A673 (cell line): ENCODE measurements around the gene CST9. TPM values are rescaled to one million over a fixed set of nuclear protein-coding genes. Genes with fewer than 3 reads are reported as not detected.

Source experiments
- BruUV-seq: library from RNA; stranded (reverse); fragments of 400-500 nt; replicated peaks from 2 replicates; lab custom pipeline; 2021; lab: Mats Ljungman, UMichigan
- CTCF ChIA-PET: fragments of 300-600 bp; sonication (Branson Sonifier 250); formaldehyde crosslinking; loops from one replicate; lab custom pipeline; 2022; ENCODE audit warnings: antibody characterized with exemption; lab: Charles Lee
- POLR2A ChIA-PET: fragments of 300-600 bp; sonication (Branson Sonifier 250); formaldehyde crosslinking; loops from one replicate; lab custom pipeline; 2022; ENCODE audit warnings: antibody characterized with exemption; ENCODE audit not compliant: low non-redundant PET; lab: Charles Lee
- DNase-seq: peaks from one replicate; pipeline ENCODE4 v3.0.0-alpha.2; 2015; ENCODE audit warnings: low spot score
- H3K27ac ChIP-seq: fragments of 200-600 bp; sonication (generic); 2 replicates; pipeline ENCODE4 v1.5.1; 2016; ENCODE audit warnings: mixed run types, low read depth, mild to moderate bottlenecking, mixed read lengths, antibody characterized with exemption, low read length; ENCODE audit not compliant: poor library complexity, severe bottlenecking
- H3K27me3 ChIP-seq: fragments of 200-600 bp; sonication (generic); replicated peaks from 2 replicates; pipeline ENCODE4 v1.6.1; 2017; ENCODE audit warnings: mixed run types, low read depth, mild to moderate bottlenecking, mixed read lengths, antibody characterized with exemption, low read length; ENCODE audit not compliant: insufficient read depth, poor library complexity
- H3K36me3 ChIP-seq: fragments of 200-600 bp; sonication (generic); 2 replicates; pipeline ENCODE4 v1.6.1; 2016; ENCODE audit warnings: mixed run types, mild to moderate bottlenecking, mixed read lengths, antibody characterized with exemption, low read length; ENCODE audit not compliant: insufficient read depth, poor library complexity, severe bottlenecking
- H3K4me1 ChIP-seq: fragments of 200-600 bp; sonication (generic); 2 replicates; pipeline ENCODE4 v1.6.1; 2017; ENCODE audit warnings: mixed run types, mild to moderate bottlenecking, mixed read lengths, antibody characterized with exemption, low read length; ENCODE audit not compliant: insufficient read depth, poor library complexity, severe bottlenecking
- H3K4me3 ChIP-seq: fragments of 200-600 bp; sonication (generic); 2 replicates; pipeline ENCODE4 v1.5.1; 2016; ENCODE audit warnings: low read depth, mixed run types, mild to moderate bottlenecking, mixed read lengths, low read length; ENCODE audit not compliant: poor library complexity, severe bottlenecking
- H3K9me3 ChIP-seq: fragments of 200-600 bp; sonication (generic); 2 replicates; pipeline ENCODE4 v1.6.1; 2016; ENCODE audit warnings: mixed run types, low read depth, mild to moderate bottlenecking, mixed read lengths, antibody characterized with exemption, low read length; ENCODE audit not compliant: poor library complexity, severe bottlenecking
- CTCF ChIP-seq: fragments of 300-800, 200-600 bp; sonication (generic); conservative IDR thresholded peaks from 2 replicates; pipeline ENCODE4 v1.5.1; 2017; ENCODE audit warnings: low read depth, mild to moderate bottlenecking, antibody characterized with exemption, low read length, moderate library complexity, mixed read lengths
- EZH2 ChIP-seq: fragments of 200-600 bp; sonication (generic); IDR thresholded peaks from 2 replicates; pipeline ENCODE4 v1.6.1; 2017; ENCODE audit warnings: borderline replicate concordance, low read depth, mild to moderate bottlenecking, mixed read lengths, antibody characterized with exemption, low read length; ENCODE audit not compliant: poor library complexity, severe bottlenecking
- intact Hi-C: fragments of 100-400 bp; cut with micrococcal nuclease; formaldehyde crosslinking; loops from one replicate; pipeline ENCODE4 v1.10.0; 2022; ENCODE audit not compliant: unreplicated experiment
- total RNA-seq: library from RNA; stranded (reverse); gene quantifications from 2 replicates; pipeline ENCODE4 v1.2.3, GENCODE V29; 2021

The CST9 gene
- total RNA-seq, 1 experiment from 2014 or later, result not detected

- Histone ChIP-seq H3K27ac (no peak overlapping the region), H3K4me3 (no peak overlapping the region), H3K9me3 (no peaks in the 10 kb centered on the region), H3K36me3 (no peaks in the 10 kb centered on the region), H3K27me3 (no peaks in the 10 kb centered on the region), H3K4me1 (no peaks in the 10 kb centered on the region)
- POLR2A ChIA-PET, result no interaction called here
- DNase-seq, result no peak
- TF ChIP-seq CTCF, result no peak
- TF ChIP-seq EZH2, result no peak
- CTCF ChIA-PET, result no interaction called here
- intact Hi-C loops, result no loop called here
- BruUV-seq, result no TSS peak
Observed at GRCh38 chr20:23631226-23631822, 25.6 kb upstream of the CST9 start.

GRCh38 chr20:23630392-23630849, 24.7 kb upstream of the CST9 start:
- no peak overlapping the region for H3K4me3 ChIP-seq
- H3K27me3 ChIP-seq, result no peaks in the 10 kb centered on the region
- H3K4me1 ChIP-seq, result no peaks in the 10 kb centered on the region
- H3K9me3 ChIP-seq, result no peaks in the 10 kb centered on the region
- no TSS peak for BruUV-seq
- no peak for DNase-seq
- H3K36me3 ChIP-seq, result no peaks in the 10 kb centered on the region
- ChIA-PET POLR2A (no interaction called here), CTCF (no interaction called here)
- no peak overlapping the region for H3K27ac ChIP-seq
- intact Hi-C loops, result no loop called here
- TF ChIP-seq EZH2 (no peak), CTCF (no peak)

- DNase-seq, result no peak
- no peak overlapping the region for H3K4me3 ChIP-seq
- TF ChIP-seq EZH2, result no peak
- no peak for TF ChIP-seq CTCF
- no peaks in the 10 kb centered on the region for H3K4me1 ChIP-seq
- POLR2A ChIA-PET, result no interaction called here
- H3K27ac ChIP-seq, result no peak overlapping the region
- no peaks in the 10 kb centered on the region for H3K36me3 ChIP-seq
- H3K9me3 ChIP-seq, result no peaks in the 10 kb centered on the region
- intact Hi-C loops, result no loop called here
- no TSS peak for BruUV-seq
- H3K27me3 ChIP-seq, result no peaks in the 10 kb centered on the region
- CTCF ChIA-PET, result no interaction called here
Observed at GRCh38 chr20:23629542-23630391, 24.1 kb upstream of the CST9 start.
